ENCODE measurements around the gene RPL3. TPM values are rescaled to one million over a fixed set of nuclear protein-coding genes. Genes with fewer than 3 reads are reported as not detected.

Gene RPL3
- total and polyA plus RNA-seq, 2 donors (not counting 1 experiment from before 2014, with no cell fraction given), result 2,627 to 2,862 TPM

DNA sequence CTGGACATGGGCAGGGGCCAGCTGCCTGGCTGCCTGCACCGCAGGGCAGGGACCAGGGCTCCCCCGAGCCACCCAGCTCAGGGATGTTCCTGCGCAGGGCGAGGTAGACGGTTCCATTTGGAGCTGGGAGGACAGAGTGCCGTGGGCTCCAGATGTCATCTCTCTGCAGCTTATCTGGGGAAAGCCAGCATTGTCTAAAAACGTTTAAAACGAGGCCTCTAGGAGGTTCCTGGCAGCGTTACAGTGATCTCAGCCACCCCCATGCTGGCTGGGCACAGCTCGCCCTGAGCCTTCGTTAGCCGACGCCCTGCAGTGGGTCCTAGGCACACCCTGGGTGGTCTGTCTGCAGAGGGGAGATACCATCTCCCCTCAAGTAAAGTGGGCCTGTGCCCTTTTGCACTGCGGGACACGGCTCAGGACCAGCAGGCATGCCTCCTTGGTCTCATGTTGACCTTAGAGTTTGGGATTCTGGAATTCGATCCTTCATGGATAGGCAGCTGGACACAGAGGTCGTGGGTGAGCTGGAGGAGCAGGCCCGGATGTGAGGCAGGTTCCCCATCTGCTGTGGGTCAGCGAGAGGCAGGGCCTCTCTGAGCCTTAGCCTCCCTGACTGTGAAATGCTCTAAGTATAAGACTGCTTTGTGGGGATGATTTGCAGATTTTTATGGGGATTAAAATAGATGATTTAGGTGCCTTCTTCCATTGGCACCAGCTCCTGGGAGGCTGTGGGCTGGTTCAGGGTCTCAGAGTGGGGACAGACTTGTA lies 44.5 kb upstream of the RPL3 start:
- Histone ChIP-seq H3K27ac (ENCODE audit: insufficient read depth, low read length) (no peak overlapping the region), H3K36me3 (ENCODE audit: control insufficient read depth, insufficient read depth, low read length) (no peaks in the 10 kb centered on the region), H3K79me2 (ENCODE audit: control insufficient read depth, insufficient read depth, low read length) (no peaks in the 10 kb centered on the region), H4K20me1 (ENCODE audit: control insufficient read depth, extremely low read depth, insufficient read depth, low read length) (no peaks in the 10 kb centered on the region), H3K4me3 (replicated peaks in 1 of 4; ENCODE audit: control extremely low read depth in 1 of 4, insufficient read depth in 1 of 4, low read depth in 3 of 4, low read length in 4 of 4) (no peak overlapping the region), H3K27me3 (ENCODE audit: control insufficient read depth, insufficient read depth, low read length) (no peaks in the 10 kb centered on the region), H3K4me2 (ENCODE audit: extremely low read depth, insufficient read depth, low read length) (no peak overlapping the region), H2AFZ (ENCODE audit: low read length) (no peak overlapping the region), H3K9me3 (ENCODE audit: control insufficient read depth, insufficient read depth, low read depth, low read length) (no peaks in the 10 kb centered on the region), H3K4me1 (ENCODE audit: control insufficient read depth, extremely low read depth, insufficient read depth, low read length) (no peaks in the 10 kb centered on the region), H3K9ac (ENCODE audit: insufficient read depth, low read length) (no peak overlapping the region)
- TF ChIP-seq, protein P1, sequence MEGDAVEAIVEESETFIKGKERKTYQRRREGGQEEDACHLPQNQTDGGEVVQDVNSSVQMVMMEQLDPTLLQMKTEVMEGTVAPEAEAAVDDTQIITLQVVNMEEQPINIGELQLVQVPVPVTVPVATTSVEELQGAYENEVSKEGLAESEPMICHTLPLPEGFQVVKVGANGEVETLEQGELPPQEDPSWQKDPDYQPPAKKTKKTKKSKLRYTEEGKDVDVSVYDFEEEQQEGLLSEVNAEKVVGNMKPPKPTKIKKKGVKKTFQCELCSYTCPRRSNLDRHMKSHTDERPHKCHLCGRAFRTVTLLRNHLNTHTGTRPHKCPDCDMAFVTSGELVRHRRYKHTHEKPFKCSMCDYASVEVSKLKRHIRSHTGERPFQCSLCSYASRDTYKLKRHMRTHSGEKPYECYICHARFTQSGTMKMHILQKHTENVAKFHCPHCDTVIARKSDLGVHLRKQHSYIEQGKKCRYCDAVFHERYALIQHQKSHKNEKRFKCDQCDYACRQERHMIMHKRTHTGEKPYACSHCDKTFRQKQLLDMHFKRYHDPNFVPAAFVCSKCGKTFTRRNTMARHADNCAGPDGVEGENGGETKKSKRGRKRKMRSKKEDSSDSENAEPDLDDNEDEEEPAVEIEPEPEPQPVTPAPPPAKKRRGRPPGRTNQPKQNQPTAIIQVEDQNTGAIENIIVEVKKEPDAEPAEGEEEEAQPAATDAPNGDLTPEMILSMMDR (conservative IDR thresholded peaks at IDR 0.05 in 1 of 2, IDR thresholded peaks at IDR 0.05 in 1 of 2; ENCODE audit: low read depth in 1 of 2, low read length in 2 of 2), result no peak
- TF ChIP-seq EZH2 (IDR thresholded peaks at IDR 0.05; ENCODE audit: low read length, missing control alignments), result no peak
- DNase-seq (ENCODE audit: low read depth in 2 of 2), result no peak

DNA sequence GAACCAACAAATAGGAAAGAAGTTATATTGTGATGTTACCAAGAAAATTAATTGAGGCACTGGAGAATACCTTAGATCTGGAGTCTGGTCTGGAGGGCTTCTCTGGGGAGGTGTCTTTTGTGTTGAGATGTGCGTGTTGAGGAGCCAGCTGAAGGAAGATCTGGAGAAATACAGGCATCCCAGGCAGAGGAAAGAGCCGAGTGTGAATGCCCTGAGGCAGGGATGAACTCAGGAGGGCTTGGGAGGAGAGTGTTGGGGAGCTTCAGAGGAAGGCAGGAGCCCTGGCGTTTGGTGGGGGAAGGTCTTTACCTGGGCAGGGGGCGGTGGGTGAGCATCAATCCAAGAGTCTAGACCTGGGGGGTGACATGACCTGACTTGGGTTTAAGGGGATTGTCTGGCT lies 43.5 kb upstream of the RPL3 start:
- DNase-seq (ENCODE audit: low read depth in 2 of 2), result no peak
- H3K9me3 ChIP-seq (ENCODE audit: control insufficient read depth, insufficient read depth, low read depth, low read length), result no peaks in the 10 kb centered on the region
- H3K79me2 ChIP-seq (ENCODE audit: control insufficient read depth, insufficient read depth, low read length), result no peaks in the 10 kb centered on the region
- H3K4me3 ChIP-seq (replicated peaks in 1 of 4; ENCODE audit: control extremely low read depth in 1 of 4, insufficient read depth in 1 of 4, low read depth in 3 of 4, low read length in 4 of 4), result no peak overlapping the region
- TF ChIP-seq, protein P1 (conservative IDR thresholded peaks at IDR 0.05 in 1 of 2, IDR thresholded peaks at IDR 0.05 in 1 of 2; ENCODE audit: low read depth in 1 of 2, low read length in 2 of 2), result no peak
- TF ChIP-seq EZH2 (IDR thresholded peaks at IDR 0.05; ENCODE audit: low read length, missing control alignments), result no peak
- H3K4me1 ChIP-seq (ENCODE audit: control insufficient read depth, extremely low read depth, insufficient read depth, low read length), result no peaks in the 10 kb centered on the region
- no peaks in the 10 kb centered on the region for H4K20me1 ChIP-seq (ENCODE audit: control insufficient read depth, extremely low read depth, insufficient read depth, low read length)
- H2AFZ ChIP-seq (ENCODE audit: low read length), result no peak overlapping the region
- no peaks in the 10 kb centered on the region for H3K27me3 ChIP-seq (ENCODE audit: control insufficient read depth, insufficient read depth, low read length)
- no peaks in the 10 kb centered on the region for H3K36me3 ChIP-seq (ENCODE audit: control insufficient read depth, insufficient read depth, low read length)
- H3K4me2 ChIP-seq (ENCODE audit: extremely low read depth, insufficient read depth, low read length), result no peak overlapping the region
- H3K9ac ChIP-seq (ENCODE audit: insufficient read depth, low read length), result no peak overlapping the region
- no peak overlapping the region for H3K27ac ChIP-seq (ENCODE audit: insufficient read depth, low read length)

DNA sequence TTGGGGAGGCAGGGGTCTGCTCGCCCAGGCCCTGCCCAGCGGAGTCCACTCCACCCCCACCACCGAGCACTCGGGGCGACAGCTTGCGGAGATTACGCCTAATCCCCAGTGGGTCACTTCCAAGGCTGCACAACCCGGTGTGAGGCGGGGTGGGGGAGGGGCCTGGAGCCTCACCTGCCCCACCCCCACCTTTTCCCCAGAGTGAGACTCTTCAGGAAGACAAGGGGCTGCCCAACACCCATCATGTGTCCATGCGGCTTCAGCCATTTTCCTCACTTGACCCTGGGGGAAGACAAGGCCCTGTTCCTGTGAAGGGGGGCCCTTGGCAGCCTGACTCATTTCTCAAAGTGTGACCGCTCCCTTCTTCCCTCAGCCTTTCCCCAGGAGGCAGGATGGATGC lies 42.8 kb upstream of the RPL3 start:
- Histone ChIP-seq H3K79me2 (ENCODE audit: control insufficient read depth, insufficient read depth, low read length) (no peaks in the 10 kb centered on the region), H4K20me1 (ENCODE audit: control insufficient read depth, extremely low read depth, insufficient read depth, low read length) (no peaks in the 10 kb centered on the region), H3K4me1 (ENCODE audit: control insufficient read depth, extremely low read depth, insufficient read depth, low read length) (no peaks in the 10 kb centered on the region), H3K27me3 (ENCODE audit: control insufficient read depth, insufficient read depth, low read length) (no peaks in the 10 kb centered on the region), H2AFZ (ENCODE audit: low read length) (no peak overlapping the region), H3K9me3 (ENCODE audit: control insufficient read depth, insufficient read depth, low read depth, low read length) (no peaks in the 10 kb centered on the region), H3K27ac (ENCODE audit: insufficient read depth, low read length) (no peak overlapping the region), H3K36me3 (ENCODE audit: control insufficient read depth, insufficient read depth, low read length) (no peaks in the 10 kb centered on the region), H3K4me3 (replicated peaks in 1 of 4; ENCODE audit: control extremely low read depth in 1 of 4, insufficient read depth in 1 of 4, low read depth in 3 of 4, low read length in 4 of 4) (no peak overlapping the region), H3K4me2 (ENCODE audit: extremely low read depth, insufficient read depth, low read length) (no peak overlapping the region), H3K9ac (ENCODE audit: insufficient read depth, low read length) (no peak overlapping the region)
- no peak for TF ChIP-seq EZH2 (IDR thresholded peaks at IDR 0.05; ENCODE audit: low read length, missing control alignments)
- TF ChIP-seq, protein P1 (conservative IDR thresholded peaks at IDR 0.05 in 1 of 2, IDR thresholded peaks at IDR 0.05 in 1 of 2; ENCODE audit: low read depth in 1 of 2, low read length in 2 of 2), result no peak
- no peak for DNase-seq (ENCODE audit: low read depth in 2 of 2)

Data from fibroblast of lung (primary cell).